RCC 7860 (cell line): ENCODE results near the gene CDK10.
"Not testable (repeated sequence)": the region's sequence is repeated elsewhere in the genome, so short reads cannot be mapped to it uniquely, and the experiment has no call there.

Experiments
- DNase-seq: peaks from one replicate; pipeline ENCODE4 v3.0.0-alpha.2; 2015; ENCODE audit warnings: low spot score
- FAIRE-seq: peaks from 2 replicates; lab custom pipeline; 2012; peaks lifted over from hg19 to GRCh38; lab: Jason Lieb, UNC

CDK10 gene, protein sequence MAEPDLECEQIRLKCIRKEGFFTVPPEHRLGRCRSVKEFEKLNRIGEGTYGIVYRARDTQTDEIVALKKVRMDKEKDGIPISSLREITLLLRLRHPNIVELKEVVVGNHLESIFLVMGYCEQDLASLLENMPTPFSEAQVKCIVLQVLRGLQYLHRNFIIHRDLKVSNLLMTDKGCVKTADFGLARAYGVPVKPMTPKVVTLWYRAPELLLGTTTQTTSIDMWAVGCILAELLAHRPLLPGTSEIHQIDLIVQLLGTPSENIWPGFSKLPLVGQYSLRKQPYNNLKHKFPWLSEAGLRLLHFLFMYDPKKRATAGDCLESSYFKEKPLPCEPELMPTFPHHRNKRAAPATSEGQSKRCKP

DNA sequence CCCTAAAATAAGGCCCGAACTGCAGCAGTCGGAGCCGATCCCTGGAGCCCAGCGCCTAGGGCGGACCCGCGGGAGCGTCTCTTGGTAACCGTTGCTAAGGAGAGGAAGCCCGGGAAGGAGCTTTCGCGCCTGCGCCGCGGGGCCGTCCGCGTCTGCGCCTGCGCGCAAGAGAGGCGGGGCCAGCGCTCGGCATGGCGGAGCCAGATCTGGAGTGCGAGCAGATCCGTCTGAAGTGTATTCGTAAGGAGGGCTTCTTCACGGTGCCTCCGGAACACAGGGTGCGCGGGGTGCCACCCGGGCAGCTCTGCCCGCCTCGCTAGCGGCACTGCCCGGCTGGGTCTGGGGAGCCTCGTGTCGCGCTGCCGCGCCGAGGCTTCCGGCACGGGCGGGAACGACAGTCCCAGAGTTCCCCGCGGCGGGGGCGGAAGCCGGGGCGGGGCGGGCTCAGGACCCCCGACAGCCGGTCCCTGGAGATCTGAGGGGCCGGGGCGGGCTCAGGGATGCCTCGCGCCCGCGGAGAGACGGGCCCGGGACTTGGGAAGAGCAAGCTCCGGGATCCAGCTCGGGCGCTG lies at the start of gene CDK10:
Gene CDK10 (plus strand): TSS at position 170 of the 572 bp plus-strand sequence. CDS start 22 bp downstream, at position 192.
- DNase-seq (peak; percentile 68), FAIRE-seq (no peak)

DNA sequence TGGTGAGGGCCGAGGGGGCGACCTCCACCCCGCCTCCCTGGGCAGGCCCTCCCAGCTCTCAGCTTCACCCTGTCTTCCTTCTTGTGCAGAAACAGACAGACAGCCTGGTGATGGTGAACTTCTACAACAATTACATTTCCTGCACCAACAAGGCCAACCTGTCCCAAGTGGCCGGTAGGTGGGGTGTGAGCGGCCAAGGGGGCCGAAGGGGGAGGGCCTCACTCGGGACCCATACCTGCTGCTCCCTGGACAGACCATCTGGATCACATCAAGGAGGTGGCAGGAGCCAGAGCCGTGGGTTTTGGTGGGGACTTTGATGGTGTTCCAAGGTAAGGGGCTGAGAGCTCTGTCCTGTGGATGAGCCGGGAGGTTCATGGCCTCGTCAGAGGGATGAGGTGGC lies 49.1 kb upstream of the CDK10 start:
- FAIRE-seq (no peak), DNase-seq (no peak)

DNA sequence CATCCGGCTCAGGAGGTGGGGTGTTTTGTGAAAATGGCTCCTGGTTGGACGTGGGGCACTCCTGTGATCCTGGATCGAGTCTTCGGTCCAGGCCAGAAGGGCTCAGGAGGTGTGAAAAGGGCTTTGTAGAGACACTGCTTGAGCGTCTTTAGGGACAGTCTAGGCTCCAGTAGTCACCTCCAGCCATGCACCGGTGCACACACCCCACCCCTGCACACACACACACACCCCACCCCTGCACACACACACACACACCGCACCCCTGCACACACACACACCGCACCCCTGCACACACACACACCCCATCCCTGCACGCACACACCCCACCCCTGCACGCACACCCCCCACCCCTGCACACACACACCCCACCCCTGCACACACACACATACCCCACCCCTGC lies 48.0 kb upstream of the CDK10 start:
- FAIRE-seq (no peak), DNase-seq (no peak)

DNA sequence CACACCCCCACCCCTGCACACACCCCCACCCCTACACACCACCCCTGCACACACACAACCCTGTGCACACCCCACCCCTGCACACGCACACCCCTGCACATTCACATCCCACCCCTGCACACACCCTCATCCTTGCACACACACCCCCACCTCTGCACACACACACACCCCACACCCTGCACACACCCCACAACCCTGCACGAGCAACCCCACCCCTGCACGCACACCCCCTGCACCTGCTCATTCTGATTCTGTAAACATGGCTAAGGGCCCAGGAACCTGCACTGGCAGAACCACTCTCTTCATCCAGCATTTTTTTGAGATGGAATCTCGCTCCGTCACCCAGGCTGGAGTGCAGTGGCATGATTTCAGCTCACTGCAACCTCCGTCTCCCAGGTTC lies 47.1 kb upstream of the CDK10 start:
- FAIRE-seq = no peak

DNA sequence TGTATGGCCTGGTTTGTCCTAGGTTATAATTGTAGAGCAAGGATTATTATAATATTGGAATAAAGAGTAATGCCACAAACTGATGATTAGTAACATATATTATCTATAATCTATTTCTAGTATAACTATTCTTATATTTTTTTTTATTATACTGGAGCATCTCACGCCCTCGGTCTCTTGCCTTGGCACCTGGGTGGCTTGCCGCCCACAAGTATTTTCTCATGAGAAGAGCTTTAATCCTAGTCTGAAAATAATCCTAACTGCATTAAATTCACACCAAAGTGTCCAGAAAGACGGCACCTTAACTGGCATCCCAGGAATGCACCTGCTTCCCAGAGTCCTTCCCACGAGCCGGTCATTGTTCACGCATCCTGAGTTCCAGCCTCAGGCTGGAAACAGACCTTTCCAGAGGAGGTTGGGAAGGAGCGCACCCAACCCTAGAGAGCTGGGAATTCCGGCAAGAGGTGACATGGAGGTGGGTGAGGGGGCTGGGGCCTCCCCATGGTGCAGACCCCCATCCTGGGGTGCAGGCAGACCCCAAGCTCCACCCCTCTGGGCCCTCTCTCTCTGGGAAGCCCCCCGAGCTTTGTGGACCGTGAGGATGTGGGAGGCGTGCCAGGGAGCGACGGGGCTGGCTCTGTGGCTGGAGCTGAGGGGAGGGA lies 44.9 kb upstream of the CDK10 start:
- no peak for FAIRE-seq
- no peak for DNase-seq

More for the DNA sequence above, 47.1 kb upstream of the CDK10 start:
- no peak for DNase-seq

GRCh38 chr16:89642574-89642973 lies 43.9 kb upstream of the CDK10 start:
- DNase-seq (no peak), FAIRE-seq (no peak)

DNA sequence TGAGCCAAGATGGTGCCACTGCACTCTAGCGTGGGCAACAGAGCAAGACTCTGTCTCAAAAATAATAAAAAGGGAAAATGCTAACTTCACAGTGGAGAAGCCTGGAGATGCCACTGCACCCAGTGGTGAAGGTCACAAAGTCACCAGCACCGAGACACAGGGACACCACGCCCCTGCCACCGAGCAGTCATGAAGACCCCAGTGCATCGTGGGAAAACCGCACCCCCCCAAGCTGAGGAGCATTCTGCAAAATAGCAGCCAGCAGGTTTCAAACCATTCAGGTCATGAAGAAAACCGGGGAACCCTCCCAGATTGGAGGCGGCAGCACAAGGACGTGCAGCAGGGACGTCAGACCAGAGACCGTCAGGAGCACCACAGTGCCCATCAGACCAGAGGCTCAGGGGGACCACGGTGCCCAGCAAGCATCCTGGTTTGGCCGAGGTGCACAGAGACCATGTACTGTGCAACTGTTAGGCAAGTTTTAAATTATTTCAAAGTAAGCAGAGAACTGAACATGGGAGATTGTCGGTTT lies 42.7 kb upstream of the CDK10 start:
- DNase-seq (no peak), FAIRE-seq (no peak)

- no peak for FAIRE-seq
- no peak for DNase-seq
Observed at GRCh38 chr16:89645122-89645521, 41.4 kb upstream of the CDK10 start.

GRCh38 chr16:89646270-89646669 lies 40.2 kb upstream of the CDK10 start:
- FAIRE-seq (no peak), DNase-seq (no peak)

DNA sequence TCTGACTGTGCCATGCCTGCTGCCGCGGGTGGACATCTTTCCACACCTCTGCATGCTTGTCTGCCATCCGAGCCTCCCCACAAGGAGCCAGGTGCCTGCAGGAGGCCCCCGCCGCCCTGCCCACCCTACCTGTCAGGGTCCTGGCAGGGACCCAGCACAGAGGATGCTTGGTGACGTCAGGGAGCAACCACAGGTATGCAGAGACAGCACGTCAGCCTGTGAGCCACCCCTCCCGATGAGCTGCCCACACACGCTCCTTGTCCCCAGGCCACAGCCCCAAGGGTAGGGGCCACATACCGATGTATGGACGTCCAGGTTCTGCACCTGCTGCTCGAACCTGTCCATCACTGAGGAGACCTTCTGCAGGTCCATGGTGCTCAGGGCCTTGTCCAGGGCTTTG lies 39.6 kb upstream of the CDK10 start:
- FAIRE-seq = no peak
- no peak for DNase-seq

- FAIRE-seq (no peak), DNase-seq (no peak)
Observed at GRCh38 chr16:89651584-89651983, 34.9 kb upstream of the CDK10 start.

DNA sequence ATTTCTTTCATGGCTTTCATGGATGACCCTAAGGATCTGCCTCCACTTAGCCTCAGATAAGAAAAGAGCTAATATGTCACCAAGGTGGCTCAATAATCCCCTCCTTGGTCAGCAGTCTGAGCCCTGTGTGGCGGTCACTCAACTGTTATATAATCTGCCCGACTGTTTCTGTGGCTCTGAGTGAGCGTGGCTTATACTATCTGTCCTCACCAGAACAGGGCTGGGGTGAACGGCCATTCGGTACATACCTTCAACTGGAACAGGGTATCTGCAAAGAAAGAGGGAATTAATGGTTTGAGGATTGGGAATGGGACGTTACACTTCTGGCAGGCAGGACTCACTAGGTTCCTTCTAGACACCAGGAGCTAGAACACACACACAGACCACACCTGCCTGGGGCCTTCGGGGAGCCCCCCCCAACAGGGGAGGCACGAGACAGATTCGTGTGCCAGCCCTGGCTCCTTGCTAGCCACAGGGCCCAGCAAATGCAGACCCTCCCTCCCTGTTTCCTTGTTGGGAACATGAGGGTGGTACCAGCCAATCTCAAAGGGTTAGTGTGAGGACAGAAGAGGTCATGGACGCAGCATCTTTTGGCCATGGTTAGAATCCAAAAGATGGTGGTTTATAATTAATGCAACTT lies 32.7 kb upstream of the CDK10 start:
- FAIRE-seq (no peak), DNase-seq (no peak)

DNA sequence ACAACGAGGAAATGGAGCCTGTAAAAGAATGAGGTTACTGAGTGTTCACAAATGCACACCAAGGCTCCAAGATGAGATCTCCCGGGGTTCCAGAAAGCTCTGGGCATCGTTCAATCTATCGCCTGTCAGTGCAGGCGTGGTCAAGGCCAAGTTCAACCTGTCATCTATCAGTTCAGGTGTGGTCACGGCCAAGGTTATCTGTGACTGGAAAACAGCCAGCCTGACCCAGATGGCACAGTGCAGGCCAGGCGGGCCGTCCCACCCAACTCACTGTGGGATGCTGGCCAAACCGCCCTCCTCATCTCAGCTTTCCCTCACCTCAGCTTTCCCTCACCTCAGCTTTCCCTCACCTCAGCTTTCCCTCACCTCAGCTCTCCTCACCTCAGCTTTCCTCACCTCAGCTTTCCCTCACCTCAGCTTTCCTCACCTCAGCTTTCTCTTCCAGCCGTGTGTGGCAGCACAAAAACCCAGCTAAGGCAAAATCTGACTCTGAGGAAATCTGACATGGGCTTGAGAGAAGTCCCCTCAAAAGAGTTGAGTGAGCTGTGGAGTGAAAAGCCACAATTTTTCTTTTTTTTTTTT lies 31.3 kb upstream of the CDK10 start:
- FAIRE-seq (no peak), DNase-seq (no peak)

- FAIRE-seq (no peak), DNase-seq (no peak)
Observed at GRCh38 chr16:89656435-89657121, 29.9 kb upstream of the CDK10 start.

DNA sequence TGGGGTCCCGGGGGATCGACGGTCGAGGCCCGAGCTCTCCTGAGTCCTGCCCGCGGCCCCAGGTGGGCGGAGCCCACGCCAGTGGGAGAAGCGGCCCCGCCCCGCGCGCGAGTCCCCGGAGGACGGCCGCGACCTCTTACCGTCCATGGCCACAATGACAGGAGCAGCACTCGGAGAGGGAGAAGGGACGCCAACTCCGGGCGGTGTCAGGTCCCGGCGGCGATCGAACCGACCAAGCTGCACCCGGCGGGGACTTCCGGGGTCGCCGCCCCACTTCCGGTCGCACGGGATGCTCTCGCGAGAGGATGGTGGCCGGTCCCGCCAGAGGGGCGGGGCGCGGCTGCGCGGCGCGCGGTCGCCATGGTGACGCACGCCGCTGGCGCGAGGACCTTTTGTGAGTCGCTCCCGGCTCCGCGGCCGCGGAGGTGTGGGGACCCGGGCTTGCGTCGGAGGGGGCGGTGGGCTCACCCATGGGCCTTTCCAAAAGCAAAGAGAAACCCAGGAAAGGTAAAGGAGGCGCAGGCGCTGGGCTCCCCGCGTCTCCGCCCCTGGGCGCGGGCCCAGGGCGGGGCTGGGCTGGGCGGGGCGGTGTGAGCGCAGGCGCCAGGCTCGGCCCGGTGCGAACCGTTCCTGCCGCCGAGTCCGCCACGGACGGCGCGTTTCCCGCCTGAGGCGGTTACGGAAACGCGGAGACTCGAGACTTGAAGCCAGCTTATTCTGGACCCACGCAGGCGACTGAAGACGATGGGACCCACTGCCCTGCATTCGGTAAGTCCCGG lies 28.9 kb upstream of the CDK10 start, which contains the start of the genes CHMP1A and SPATA33:
Gene CHMP1A (minus strand): TSS at position 267 of the 779 bp plus-strand sequence. CDS start 120 bp downstream, at position 147.
Gene SPATA33 (plus strand): TSS at position 395 of the 779 bp plus-strand sequence. CDS start 76 bp downstream, at position 471.
- FAIRE-seq (no peak), DNase-seq (peak; percentile 69)

GRCh38 chr16:89658221-89658879 lies 28.1 kb upstream of the CDK10 start:
- no peak for FAIRE-seq

GRCh38 chr16:89660146-89660545 lies 26.3 kb upstream of the CDK10 start:
- FAIRE-seq = no peak

More at GRCh38 chr16:89658221-89658879, 28.1 kb upstream of the CDK10 start:
- DNase-seq = no peak

GRCh38 chr16:89661215-89661614 lies 25.3 kb upstream of the CDK10 start:
- FAIRE-seq (no peak), DNase-seq (no peak)

More at GRCh38 chr16:89660146-89660545, 26.3 kb upstream of the CDK10 start:
- DNase-seq = no peak

GRCh38 chr16:89664238-89664637 lies 22.3 kb upstream of the CDK10 start:
- DNase-seq, FAIRE-seq: not testable (repeated sequence)
